ENCODE results near the gene NTM. TPM values are rescaled to one million over a fixed set of nuclear protein-coding genes. Genes with fewer than 3 reads are reported as not detected.

NTM gene
- total RNA-seq, 1 donor from 2014 or later = 92.1 TPM

GRCh38 chr11:132263875-132264274, 893.5 kb downstream of the NTM start:
- H3K4me1 Mint-ChIP-seq (ENCODE audit: low read depth) = peaks cover 19% of the 10 kb centered on the region
- peaks cover 1% of the 10 kb centered on the region for H3K36me3 Mint-ChIP-seq (ENCODE audit: low read depth)
- no peaks in the 10 kb centered on the region for H3K9me3 Mint-ChIP-seq (ENCODE audit: low read depth)
- H3K4me3 Mint-ChIP-seq (ENCODE audit: unreplicated experiment) = no peak overlapping the region
- no peak for DNase-seq (ENCODE audit: low spot score)
- no peak for TF ChIP-seq CTCF (IDR thresholded peaks at IDR 0.05)
- H3K27me3 Mint-ChIP-seq (ENCODE audit: low read depth) = no peaks in the 10 kb centered on the region
- no peak overlapping the region for H3K27ac Mint-ChIP-seq (ENCODE audit: unreplicated experiment)

GRCh38 chr11:132264616-132265015, 894.2 kb downstream of the NTM start:
- Mint-ChIP-seq H3K9me3 (ENCODE audit: low read depth) (no peaks in the 10 kb centered on the region), H3K4me3 (ENCODE audit: unreplicated experiment) (no peak overlapping the region), H3K27ac (ENCODE audit: unreplicated experiment) (no peak overlapping the region), H3K4me1 (ENCODE audit: low read depth) (peaks cover 23% of the 10 kb centered on the region), H3K36me3 (ENCODE audit: low read depth) (peaks cover 1% of the 10 kb centered on the region), H3K27me3 (ENCODE audit: low read depth) (no peaks in the 10 kb centered on the region)
- no peak for DNase-seq (ENCODE audit: low spot score)
- TF ChIP-seq CTCF (IDR thresholded peaks at IDR 0.05) = no peak

- Mint-ChIP-seq H3K27ac (ENCODE audit: unreplicated experiment) (peak overlapping the region; percentile 67), H3K4me3 (ENCODE audit: unreplicated experiment) (no peak overlapping the region), H3K27me3 (ENCODE audit: low read depth) (no peaks in the 10 kb centered on the region), H3K36me3 (ENCODE audit: low read depth) (no peaks in the 10 kb centered on the region), H3K4me1 (ENCODE audit: low read depth) (peaks cover 19% of the 10 kb centered on the region), H3K9me3 (ENCODE audit: low read depth) (no peaks in the 10 kb centered on the region)
- peak; percentile 82 for TF ChIP-seq CTCF (IDR thresholded peaks at IDR 0.05)
- DNase-seq (ENCODE audit: low spot score) = no peak
These were observed 908.6 kb downstream of the NTM start for GRCh38 chr11:132278801-132279574.

- no peak for TF ChIP-seq CTCF (IDR thresholded peaks at IDR 0.05)
- Mint-ChIP-seq H3K36me3 (ENCODE audit: low read depth) (no peaks in the 10 kb centered on the region), H3K4me3 (ENCODE audit: unreplicated experiment) (no peak overlapping the region), H3K27ac (ENCODE audit: unreplicated experiment) (no peak overlapping the region), H3K27me3 (ENCODE audit: low read depth) (no peaks in the 10 kb centered on the region), H3K4me1 (ENCODE audit: low read depth) (peaks cover 21% of the 10 kb centered on the region), H3K9me3 (ENCODE audit: low read depth) (no peaks in the 10 kb centered on the region)
- DNase-seq (ENCODE audit: low spot score) = no peak
These were observed 913.6 kb downstream of the NTM start for GRCh38 chr11:132284048-132284447.

- Mint-ChIP-seq H3K4me3 (ENCODE audit: unreplicated experiment) (no peak overlapping the region), H3K9me3 (ENCODE audit: low read depth) (no peaks in the 10 kb centered on the region), H3K4me1 (ENCODE audit: low read depth) (peaks cover 19% of the 10 kb centered on the region), H3K27ac (ENCODE audit: unreplicated experiment) (no peak overlapping the region), H3K36me3 (ENCODE audit: low read depth) (no peaks in the 10 kb centered on the region), H3K27me3 (ENCODE audit: low read depth) (no peaks in the 10 kb centered on the region)
- no peak for DNase-seq (ENCODE audit: low spot score)
- TF ChIP-seq CTCF (IDR thresholded peaks at IDR 0.05) = no peak
These were observed 914.2 kb downstream of the NTM start for GRCh38 chr11:132284611-132285010.
